Suprapubic skin (tissue), 4 donors: ENCODE results near the gene OR1I1. TPM values are rescaled to one million over a fixed set of nuclear protein-coding genes. Genes with fewer than 3 reads are reported as not detected.
A peak's percentile ranks its signal among the peaks of the same experiment; 100 is the strongest.

Source experiments
- DNase-seq, 2 donors: peaks; one replicate each; pipeline ENCODE4 v3.0.0-alpha.2; 2019; ENCODE audit warnings: low spot score in 2 of 2
- H3K27ac ChIP-seq: fragments of 200-600 bp; sonication (generic); one replicate; pipeline ENCODE4 v1.5.1; 2019
- H3K27me3 ChIP-seq: fragments of 200-600 bp; sonication (generic); one replicate; pipeline ENCODE4 v1.5.1; 2019
- H3K36me3 ChIP-seq: fragments of 200-600 bp; sonication (generic); one replicate; pipeline ENCODE4 v1.5.1; 2019
- H3K4me1 ChIP-seq: fragments of 200-600 bp; sonication (generic); one replicate; pipeline ENCODE4 v1.5.1; 2019
- H3K4me3 ChIP-seq: fragments of 200-600 bp; sonication (generic); one replicate; pipeline ENCODE4 v1.5.1; 2019; ENCODE audit warnings: mild to moderate bottlenecking
- H3K9me3 ChIP-seq: fragments of 200-600 bp; sonication (generic); one replicate; pipeline ENCODE4 v1.5.1; 2019
- CTCF ChIP-seq, 2 donors: fragments of 200-600 bp in 1 of 2; fragments of 450-650 bp in 1 of 2; sonication (generic) in 1 of 2; IDR thresholded peaks; one replicate each; pipeline ENCODE4 v1.5.1; 2016 to 2019; ENCODE audit warnings: antibody characterized with exemption in 2 of 2, mild to moderate bottlenecking in 1 of 2, moderate library complexity in 1 of 2
- EP300 ChIP-seq: sonication (generic); formaldehyde crosslinking; IDR thresholded peaks from one replicate; pipeline ENCODE4 v1.6.1; 2017; ENCODE audit warnings: antibody characterized with exemption
- POLR2A ChIP-seq, 2 donors: fragments of 450-650 bp; IDR thresholded peaks; one replicate each; pipeline ENCODE4 v1.6.1; 2017; ENCODE audit warnings: antibody characterized with exemption in 2 of 2, mild to moderate bottlenecking in 2 of 2, moderate library complexity in 2 of 2
- POLR2AphosphoS5 ChIP-seq, 3 donors: sonication (generic); formaldehyde crosslinking; IDR thresholded peaks; one replicate each; pipeline ENCODE4 v1.6.1; 2017; ENCODE audit warnings: antibody characterized with exemption in 3 of 3
- WGBS: methylation state at CpG from one replicate; pipeline ENCODE4 v1.1.5; 2018; 5-methylcytosine and 5-hydroxymethylcytosine counted together
- total RNA-seq, 4 donors: library from RNA; depleted of rRNA; stranded (reverse); fragments of >200 nt; gene quantifications; one replicate each; pipeline ENCODE4 v1.1.0, GENCODE V29; 2016

OR1I1 gene
- total RNA-seq, 4 donors from 2014 or later: not detected

GRCh38 chr19:15124572-15125231 is 42.7 kb downstream of the OR1I1 start:
- Histone ChIP-seq H3K27ac (peak overlapping the region; percentile 93), H3K9me3 (no peaks in the 10 kb centered on the region), H3K36me3 (peaks cover 32% of the 10 kb centered on the region), H3K4me1 (peaks cover 37% of the 10 kb centered on the region), H3K27me3 (no peaks in the 10 kb centered on the region), H3K4me3 (peak overlapping the region; percentile 83)
- TF ChIP-seq CTCF (IDR thresholded peaks at IDR 0.05) (no peak), POLR2AphosphoS5 (IDR thresholded peaks at IDR 0.05) (no peak), EP300 (no peak), POLR2A (IDR thresholded peaks at IDR 0.05) (no peak)
- DNase-seq: no peak
- 0% methylated on average over 11 of the region's 33 CpGs for WGBS

DNA sequence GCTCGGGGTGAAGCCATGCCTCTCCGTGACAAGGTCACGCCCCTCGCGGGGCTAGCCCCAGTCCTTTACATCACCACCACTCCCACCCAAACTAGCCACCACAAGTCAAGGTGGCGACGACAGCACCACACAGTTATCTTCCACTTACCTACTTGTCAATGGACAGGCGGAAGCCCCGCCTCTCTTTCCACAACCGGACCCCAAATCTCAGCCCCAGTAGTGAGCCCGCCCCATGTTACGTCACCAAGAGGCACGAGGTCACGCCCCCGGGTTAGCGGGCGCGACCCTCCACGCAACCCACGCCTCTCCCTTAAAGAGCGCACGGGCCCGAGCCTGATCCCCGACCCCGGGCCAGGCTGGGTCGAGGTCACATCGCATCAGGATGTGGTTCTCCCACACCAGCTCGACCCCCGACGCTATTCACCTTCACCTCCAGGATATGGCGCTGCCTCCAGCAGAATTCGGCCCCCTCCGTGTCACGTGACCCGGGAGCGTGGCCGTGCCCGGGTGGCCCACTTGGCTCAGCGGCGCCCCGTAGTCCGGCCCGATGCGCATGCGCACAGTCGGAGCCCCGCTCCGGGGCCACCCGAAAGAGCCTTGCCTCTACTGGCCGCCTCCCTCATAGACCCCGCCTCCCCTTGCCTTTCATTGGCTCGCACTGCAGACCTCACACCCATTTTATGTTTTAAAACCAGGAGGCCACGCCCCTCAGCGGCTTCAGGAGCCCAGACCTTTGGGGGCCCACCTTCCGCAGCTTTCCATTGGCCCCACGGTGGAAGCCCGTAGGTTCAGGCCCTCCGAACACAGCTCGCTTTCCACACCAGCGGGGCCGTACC is 43.4 kb downstream of the OR1I1 start:
- Histone ChIP-seq H3K27me3 (no peaks in the 10 kb centered on the region), H3K4me3 (peak overlapping the region; percentile 83), H3K36me3 (peaks cover 25% of the 10 kb centered on the region), H3K4me1 (peaks cover 43% of the 10 kb centered on the region), H3K27ac (peak overlapping the region; percentile 93), H3K9me3 (no peaks in the 10 kb centered on the region)
- no peak for TF ChIP-seq POLR2A (IDR thresholded peaks at IDR 0.05)
- peak; percentile 42 to 87 (median 50) for TF ChIP-seq POLR2AphosphoS5 (IDR thresholded peaks at IDR 0.05)
- peak; percentile 99 for DNase-seq
- 1% methylated on average over 41 of the region's 61 CpGs for WGBS

DNA sequence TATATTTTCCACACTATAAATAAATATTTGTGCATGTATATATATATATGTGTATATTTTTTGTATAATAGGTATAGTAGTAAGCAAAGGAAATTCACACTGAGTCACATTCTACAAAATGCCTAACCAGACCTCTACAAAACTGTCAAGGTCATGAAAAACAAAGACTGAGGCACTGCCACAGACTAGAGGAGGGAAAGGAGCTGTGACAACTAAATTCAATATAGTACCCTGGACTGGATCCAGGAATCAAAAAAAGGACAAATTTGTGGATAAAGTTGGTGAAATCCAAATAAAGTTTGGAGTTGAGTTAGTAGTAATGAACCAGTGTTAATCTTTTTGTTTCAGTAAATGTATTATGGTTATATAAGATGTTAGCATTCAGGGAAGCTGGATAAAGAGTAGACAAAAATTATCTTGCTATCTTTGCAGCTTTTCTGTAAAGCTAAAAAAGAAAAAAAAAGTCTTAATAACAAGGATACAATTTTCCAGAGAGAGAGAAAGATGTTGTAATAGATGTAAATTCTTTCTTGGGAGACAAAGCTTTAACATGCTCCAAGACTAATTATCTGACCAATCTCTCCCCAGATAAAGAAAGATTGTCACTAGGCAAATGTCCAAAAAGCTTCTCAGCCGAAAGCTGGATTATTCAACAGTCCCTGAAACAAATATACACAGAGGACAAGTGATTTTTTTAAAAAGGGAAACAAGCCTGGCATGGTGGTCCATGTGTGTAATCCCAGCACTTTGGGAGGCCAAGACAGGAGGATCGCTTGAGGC is 44.3 kb downstream of the OR1I1 start:
- peaks cover 16% of the 10 kb centered on the region for H3K36me3 ChIP-seq
- no peaks in the 10 kb centered on the region for H3K9me3 ChIP-seq
- no peaks in the 10 kb centered on the region for H3K27me3 ChIP-seq
- no peak for TF ChIP-seq POLR2A (IDR thresholded peaks at IDR 0.05)
- TF ChIP-seq POLR2AphosphoS5 (IDR thresholded peaks at IDR 0.05): no peak
- no peak for TF ChIP-seq CTCF (IDR thresholded peaks at IDR 0.05)
- no peak for TF ChIP-seq EP300
- peak overlapping the region; percentile 83 for H3K4me3 ChIP-seq
- H3K27ac ChIP-seq: peak overlapping the region; percentile 93
- WGBS: 41% methylated on average over 2 of the region's 2 CpGs
- H3K4me1 ChIP-seq: peaks cover 46% of the 10 kb centered on the region
- no peak for DNase-seq

DNA sequence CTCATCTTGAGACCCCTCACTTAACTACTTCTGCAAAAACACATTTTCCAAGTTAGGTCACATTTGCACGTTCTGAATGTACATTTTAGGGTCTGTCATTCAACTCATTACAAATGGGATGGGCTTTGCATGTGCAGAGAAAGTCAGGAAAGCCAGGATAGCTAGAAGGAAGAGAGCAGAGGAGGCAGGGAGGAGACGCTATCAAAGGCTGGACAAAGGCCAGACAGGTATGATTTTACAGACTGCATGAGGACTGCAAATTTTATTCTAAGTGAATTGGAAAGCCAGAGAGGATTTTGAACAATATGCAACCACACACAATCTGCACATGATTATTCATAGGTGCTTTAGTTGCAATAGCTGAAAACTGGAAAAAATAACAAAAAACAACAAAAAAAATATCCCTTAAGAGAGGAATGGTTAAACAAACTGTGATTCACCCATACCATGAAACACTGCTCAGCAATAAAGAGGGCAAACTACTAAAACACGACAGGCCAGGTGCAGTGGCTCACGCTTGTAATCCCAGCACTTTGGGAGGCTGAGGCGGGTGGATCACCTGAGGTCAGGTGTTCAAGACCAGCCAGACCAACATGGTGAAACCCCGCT is 46.3 kb downstream of the OR1I1 start:
- no peak for DNase-seq
- Histone ChIP-seq H3K4me1 (peaks cover 42% of the 10 kb centered on the region), H3K36me3 (no peaks in the 10 kb centered on the region), H3K27ac (no peak overlapping the region), H3K4me3 (no peak overlapping the region), H3K9me3 (no peaks in the 10 kb centered on the region), H3K27me3 (no peaks in the 10 kb centered on the region)
- TF ChIP-seq CTCF (IDR thresholded peaks at IDR 0.05) (no peak), EP300 (no peak), POLR2A (IDR thresholded peaks at IDR 0.05) (no peak), POLR2AphosphoS5 (IDR thresholded peaks at IDR 0.05) (no peak)
- 69% methylated on average over 6 of the region's 6 CpGs for WGBS

DNA sequence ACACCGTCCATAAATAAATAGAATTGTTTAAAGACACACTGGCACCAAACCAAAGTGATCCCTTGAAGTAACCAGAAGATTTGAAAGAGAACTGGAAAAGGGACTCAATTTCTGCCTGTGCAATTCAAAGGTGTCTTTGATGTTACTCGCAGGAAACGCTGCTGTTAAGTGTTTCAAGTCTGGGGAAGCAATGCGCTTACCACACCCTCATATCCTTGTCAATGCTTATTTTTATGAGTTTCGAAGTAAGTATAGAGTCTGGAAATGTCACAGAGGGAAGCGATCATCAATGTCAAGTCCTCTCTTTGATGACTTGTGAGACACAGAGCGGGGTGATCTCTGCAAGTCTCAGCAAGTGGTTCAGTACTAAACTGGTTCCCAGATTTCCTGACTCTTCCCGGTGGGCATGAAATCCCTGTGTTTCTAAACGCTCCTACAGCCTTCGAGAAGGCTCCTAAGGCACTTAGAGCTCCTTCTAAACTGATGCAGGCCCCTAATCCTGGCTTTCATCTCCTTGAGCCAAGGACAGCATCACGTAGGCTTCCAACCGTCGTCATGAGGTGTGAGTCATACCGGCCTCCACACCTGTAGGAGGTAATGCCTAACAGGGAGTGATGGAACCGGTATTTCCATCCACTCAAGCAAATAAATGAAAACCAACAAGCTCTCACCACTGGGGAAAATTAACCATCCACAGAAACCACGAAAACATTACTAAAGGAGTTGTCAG is 48.0 kb downstream of the OR1I1 start:
- no peak overlapping the region for H3K4me3 ChIP-seq
- H3K27ac ChIP-seq: peak overlapping the region; percentile 46
- no peak for TF ChIP-seq POLR2AphosphoS5 (IDR thresholded peaks at IDR 0.05)
- no peak for TF ChIP-seq EP300
- TF ChIP-seq POLR2A (IDR thresholded peaks at IDR 0.05): no peak
- TF ChIP-seq CTCF (IDR thresholded peaks at IDR 0.05): no peak
- H3K27me3 ChIP-seq: no peaks in the 10 kb centered on the region
- peaks cover 25% of the 10 kb centered on the region for H3K4me1 ChIP-seq
- peak in 1 of 2 donors; percentile 36 for DNase-seq
- no peaks in the 10 kb centered on the region for H3K36me3 ChIP-seq
- 42% methylated on average over 16 of the region's 16 CpGs for WGBS
- H3K9me3 ChIP-seq: no peaks in the 10 kb centered on the region
